ENCODE measurements around the gene SV2B. TPM values are rescaled to one million over a fixed set of nuclear protein-coding genes. Genes with fewer than 3 reads are reported as not detected.
"Not testable (repeated sequence)": the region's sequence is repeated elsewhere in the genome, so short reads cannot be mapped to it uniquely, and the experiment has no call there.

The SV2B gene
- total RNA-seq, 1 donor from 2014 or later: 1.2 TPM

GRCh38 chr15:91070872-91071271 lies 29.2 kb upstream of the SV2B start:
- no peak for DNase-seq
- intact Hi-C loops (cut with DNase I): no loop called here
- no peak for ATAC-seq
- H3K4me3 ChIP-seq: no peak overlapping the region
- H3K9me3 ChIP-seq: no peaks in the 10 kb centered on the region
- H3K36me3 ChIP-seq: no peaks in the 10 kb centered on the region
- TF ChIP-seq CTCF (IDR thresholded peaks at IDR 0.05): no peak
- H3K27me3 ChIP-seq (ENCODE audit: low read depth): peaks cover 7% of the 10 kb centered on the region
- H3K4me1 ChIP-seq: no peaks in the 10 kb centered on the region
- H3K27ac ChIP-seq: no peak overlapping the region

- Histone ChIP-seq H3K36me3 (no peaks in the 10 kb centered on the region), H3K4me3 (no peak overlapping the region), H3K27me3 (ENCODE audit: low read depth) (peaks cover 7% of the 10 kb centered on the region), H3K27ac (no peak overlapping the region), H3K4me1 (no peaks in the 10 kb centered on the region), H3K9me3 (no peaks in the 10 kb centered on the region)
- DNase-seq (no peak), ATAC-seq (no peak)
- intact Hi-C loops (cut with DNase I): no loop called here
- TF ChIP-seq CTCF (IDR thresholded peaks at IDR 0.05): no peak
Observed at GRCh38 chr15:91072161-91072560, 27.9 kb upstream of the SV2B start.

DNA sequence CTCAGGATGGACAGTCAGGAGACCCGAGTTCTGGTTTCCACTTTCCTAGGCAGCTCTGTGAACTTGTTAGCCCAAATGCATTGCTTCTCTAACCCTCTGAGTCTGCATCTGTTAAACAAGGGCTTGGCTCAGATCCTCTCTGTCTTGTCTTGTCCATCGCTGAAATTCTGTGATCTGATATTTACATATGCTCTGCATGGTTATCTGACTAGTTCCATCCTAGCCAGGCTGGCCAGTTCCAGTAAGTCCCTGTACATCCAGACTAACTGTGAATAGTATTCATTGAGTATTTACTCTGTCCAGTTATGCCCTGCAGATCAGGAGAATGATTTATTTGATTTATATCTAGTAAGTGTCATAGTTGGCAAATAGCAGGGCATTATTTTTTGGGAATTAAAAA lies 27.0 kb upstream of the SV2B start:
- Histone ChIP-seq H3K4me1 (no peaks in the 10 kb centered on the region), H3K27me3 (ENCODE audit: low read depth) (peaks cover 7% of the 10 kb centered on the region), H3K4me3 (no peak overlapping the region), H3K9me3 (peaks cover 3% of the 10 kb centered on the region), H3K36me3 (no peaks in the 10 kb centered on the region), H3K27ac (no peak overlapping the region)
- TF ChIP-seq CTCF (IDR thresholded peaks at IDR 0.05): no peak
- ATAC-seq (no peak), DNase-seq (no peak)
- intact Hi-C loops (cut with DNase I): no loop called here

- no peak overlapping the region for H3K27ac ChIP-seq
- peaks cover 6% of the 10 kb centered on the region for H3K9me3 ChIP-seq
- peaks cover 7% of the 10 kb centered on the region for H3K27me3 ChIP-seq (ENCODE audit: low read depth)
- DNase-seq (no peak), ATAC-seq (no peak)
- TF ChIP-seq CTCF (IDR thresholded peaks at IDR 0.05): no peak
- H3K36me3 ChIP-seq: no peaks in the 10 kb centered on the region
- H3K4me1 ChIP-seq: no peaks in the 10 kb centered on the region
- no peak overlapping the region for H3K4me3 ChIP-seq
- intact Hi-C loops (cut with DNase I): no loop called here
Observed at GRCh38 chr15:91073768-91074167, 26.3 kb upstream of the SV2B start.

DNA sequence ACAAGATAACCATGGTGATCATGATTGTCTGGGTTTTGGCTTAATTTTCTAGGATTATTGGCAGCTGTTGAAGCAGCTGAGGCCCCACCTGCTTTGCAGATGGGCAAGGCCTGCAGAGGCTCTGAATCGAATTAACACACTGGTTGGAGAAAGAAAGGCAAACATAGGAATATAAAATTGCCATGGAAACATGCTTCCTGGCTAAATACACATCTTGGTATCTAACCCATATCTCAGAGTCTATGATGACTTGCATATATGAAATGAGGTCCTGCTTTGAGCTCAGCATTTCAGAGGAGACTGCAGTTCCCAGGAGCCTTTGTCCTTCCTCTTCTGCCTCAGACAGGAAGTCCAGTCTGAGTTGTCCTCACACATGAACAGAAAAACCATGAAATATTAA lies 24.3 kb upstream of the SV2B start:
- Histone ChIP-seq H3K9me3 (peaks cover 6% of the 10 kb centered on the region), H3K4me1 (no peaks in the 10 kb centered on the region), H3K27ac (no peak overlapping the region), H3K36me3 (no peaks in the 10 kb centered on the region), H3K27me3 (ENCODE audit: low read depth) (no peaks in the 10 kb centered on the region), H3K4me3 (no peak overlapping the region)
- DNase-seq: no peak
- intact Hi-C loops (cut with DNase I): no loop called here
- TF ChIP-seq CTCF (IDR thresholded peaks at IDR 0.05): no peak
- ATAC-seq: no peak

DNA sequence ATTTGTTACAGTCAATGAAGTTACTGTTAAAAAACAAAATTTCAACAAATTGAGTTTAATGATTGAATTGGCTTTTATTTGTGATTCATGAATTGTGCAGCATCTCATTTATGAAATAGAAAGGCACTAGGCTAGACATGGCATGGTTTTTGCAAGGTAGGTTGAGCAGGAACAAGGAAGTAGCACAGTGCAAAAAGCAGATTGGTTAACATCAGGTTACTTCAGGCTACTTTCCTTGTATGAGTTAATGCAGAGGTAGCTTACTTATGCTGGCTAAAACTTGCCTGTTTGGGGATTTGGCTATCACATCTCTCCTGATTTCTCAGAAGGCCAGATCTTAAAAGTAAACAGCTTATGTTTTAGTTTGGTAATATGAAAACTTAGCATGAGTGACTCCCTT lies 23.0 kb upstream of the SV2B start:
- Histone ChIP-seq H3K36me3 (no peaks in the 10 kb centered on the region), H3K4me1 (no peaks in the 10 kb centered on the region), H3K27ac (no peak overlapping the region), H3K9me3 (peaks cover 6% of the 10 kb centered on the region), H3K27me3 (ENCODE audit: low read depth) (no peaks in the 10 kb centered on the region), H3K4me3 (no peak overlapping the region)
- intact Hi-C loops (cut with DNase I): no loop called here
- no peak for DNase-seq
- no peak for ATAC-seq
- no peak for TF ChIP-seq CTCF (IDR thresholded peaks at IDR 0.05)

- H3K4me3 ChIP-seq; H3K4me1 ChIP-seq; ATAC-seq; intact Hi-C loops (cut with DNase I); H3K36me3 ChIP-seq; DNase-seq; H3K27ac ChIP-seq; H3K9me3 ChIP-seq: not testable (repeated sequence)
- H3K27me3 ChIP-seq (ENCODE audit: low read depth): peaks cover 32% of the 10 kb centered on the region
Observed at GRCh38 chr15:91093866-91094265, 6.2 kb upstream of the SV2B start.

Data from lower lobe of right lung (tissue), 2 donors.